Measurements from ENCODE around the gene DNAJC1. TPM values are rescaled to one million over a fixed set of nuclear protein-coding genes. Genes with fewer than 3 reads are reported as not detected.

The DNAJC1 gene
- total and polyA plus RNA-seq, 10 of the 15 experiments (the other 5 are each of a cell fraction or from before 2014, with no cell fraction given), result 2.5 to 39.3 (median 20.4) TPM

DNA sequence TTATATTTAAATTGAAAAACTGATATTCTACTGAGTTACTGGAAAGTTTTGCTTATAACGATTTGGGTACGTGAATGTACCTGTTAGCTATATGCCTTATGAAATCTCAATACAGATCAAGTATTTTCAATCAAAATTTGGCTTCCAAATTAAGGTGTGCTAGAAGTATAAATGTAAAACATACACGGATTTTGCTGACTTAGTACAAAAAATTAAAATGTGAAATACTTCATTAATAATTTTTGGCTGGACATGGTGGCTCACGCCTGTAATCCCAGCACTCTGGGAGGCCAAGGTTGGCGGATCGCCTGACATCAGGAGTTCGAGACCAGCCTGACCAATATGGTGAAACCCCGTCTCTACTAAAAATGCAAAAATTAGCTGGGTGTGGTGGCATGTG, 11.7 kb downstream of the DNAJC1 start (continued):
- TF ChIP-seq ZNF687 (IDR thresholded peaks at IDR 0.05) (no peak), IRF4 (IDR thresholded peaks at IDR 0.05; ENCODE audit: low read depth, low read length) (no peak), ATF7 (IDR thresholded peaks at IDR 0.05; ENCODE audit: low read depth) (no peak), RAD51 (IDR thresholded peaks at IDR 0.05) (no peak)

GRCh38 chr10:21990449-21990848, 13.1 kb downstream of the DNAJC1 start:
- Histone ChIP-seq H3K27me3 (replicated peaks in 1 of 2; ENCODE audit: control insufficient read depth in 2 of 2, insufficient read depth in 2 of 2, low read length in 1 of 2) (no peaks in the 10 kb centered on the region), H3K27ac (ENCODE audit: control insufficient read depth, insufficient read depth) (no peak overlapping the region), H3K36me3 (ENCODE audit: control insufficient read depth in 2 of 2, insufficient read depth in 2 of 2, low read length in 1 of 2) (no peaks in the 10 kb centered on the region), H3K9me3 (replicated peaks; ENCODE audit: control insufficient read depth, insufficient read depth, low read length) (peaks cover 2% of the 10 kb centered on the region; the same call in 2 of the 3 replicates), H3K4me3 (no peak overlapping the region; the same call in 1 of the 2 replicates), H3K79me2 (ENCODE audit: control insufficient read depth, insufficient read depth, low read length) (peaks cover 8% of the 10 kb centered on the region), H3K4me1 (ENCODE audit: control insufficient read depth, insufficient read depth, low read length) (no peaks in the 10 kb centered on the region), H4K20me1 (ENCODE audit: control insufficient read depth, insufficient read depth) (no peaks in the 10 kb centered on the region), H3K4me2 (ENCODE audit: control insufficient read depth, insufficient read depth) (no peak overlapping the region), H3K9ac (ENCODE audit: control insufficient read depth, insufficient read depth, low read length) (no peak overlapping the region), H2AFZ (ENCODE audit: control insufficient read depth, low read depth, low read length) (no peak overlapping the region)
- ChIA-PET SMC1A (ENCODE audit: uncharacterized antibody, unreplicated experiment) (interaction anchor here (0.6 to 4.4 kb wide), 12 partner anchors 8 to 998 kb away, joined by 3 to 30 read pairs (median 5); partner anchors contain the start of gene DNAJC1), CTCF (interaction anchor here (0.6 to 4.6 kb wide), 16 partner anchors 8 to 1003 kb away, joined by 3 to 72 read pairs (median 4); partner anchors contain the start of gene DNAJC1), POLR2A (interaction anchor here (0.9 to 1.0 kb wide), 2 partner anchors 10 to 18 kb away, joined by 3 to 4 read pairs; no protein-coding TSS in a partner anchor), RAD21 (ENCODE audit: unreplicated experiment) (interaction anchor here (0.7 to 2.0 kb wide), 5 partner anchors 12 to 999 kb away, joined by 3 to 23 read pairs (median 5); partner anchors contain the start of gene DNAJC1)
- WGBS (ENCODE audit: insufficient coverage, insufficient replicate concordance, low lambda C conversion rate, missing lambda C conversion rate), result 41% methylated on average over 1 of the region's 1 CpG
- FAIRE-seq, result no peak
- intact Hi-C loops (cut with micrococcal nuclease; ENCODE audit: unreplicated experiment), result loop anchor here (5.0 to 10.0 kb wide), 2 partner anchors 427 to 584 kb away; no protein-coding TSS in a partner anchor
- in situ Hi-C loops (cut with MboI), result loop anchor here (10.0 kb wide), 1 partner anchor 584 kb away; no protein-coding TSS in a partner anchor
- TF ChIP-seq NFXL1 (IDR thresholded peaks at IDR 0.05; ENCODE audit: borderline replicate concordance) (no peak), ELK1 (IDR thresholded peaks at IDR 0.05; ENCODE audit: low read depth, low read length) (no peak), POLR2A (IDR thresholded peaks at IDR 0.05; ENCODE audit: low read depth, low read length) (no peak), NFIC (IDR thresholded peaks at IDR 0.05; ENCODE audit: low read depth, low read length) (no peak), BRCA1 (IDR thresholded peaks at IDR 0.05; ENCODE audit: low read depth, low read length) (no peak), ETV6 (conservative IDR thresholded peaks at IDR 0.05 in 1 of 2, IDR thresholded peaks at IDR 0.05 in 1 of 2; ENCODE audit: borderline replicate concordance in 1 of 2, low read depth in 1 of 2) (no peak)
- TF ChIP-seq, protein P1, sequence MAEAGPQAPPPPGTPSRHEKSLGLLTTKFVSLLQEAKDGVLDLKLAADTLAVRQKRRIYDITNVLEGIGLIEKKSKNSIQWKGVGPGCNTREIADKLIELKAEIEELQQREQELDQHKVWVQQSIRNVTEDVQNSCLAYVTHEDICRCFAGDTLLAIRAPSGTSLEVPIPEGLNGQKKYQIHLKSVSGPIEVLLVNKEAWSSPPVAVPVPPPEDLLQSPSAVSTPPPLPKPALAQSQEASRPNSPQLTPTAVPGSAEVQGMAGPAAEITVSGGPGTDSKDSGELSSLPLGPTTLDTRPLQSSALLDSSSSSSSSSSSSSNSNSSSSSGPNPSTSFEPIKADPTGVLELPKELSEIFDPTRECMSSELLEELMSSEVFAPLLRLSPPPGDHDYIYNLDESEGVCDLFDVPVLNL (IDR thresholded peaks at IDR 0.05; ENCODE audit: low read depth, low read length), result no peak
- no TSS peak for BruUV-seq (replicated peaks)
- no peak for DNase-seq (ENCODE audit: low read depth, low spot score)
- ATAC-seq, result peak; percentile 30; the same call in 2 of the 3 replicates

All from GM12878 (cell line).